Stimulated activated CD8-positive, alpha-beta memory T cell treated with anti-CD3 and anti-CD28 coated beads, Interleukin-12 subunit alpha, Interleukin-12 subunit beta, amount 100 ng/mL, for 4 hours (primary cell): ENCODE measurements around the gene ALG1L2.
"Not testable (repeated sequence)": the region's sequence is repeated elsewhere in the genome, so short reads cannot be mapped to it uniquely, and the experiment has no call there.

Experiments used
- DNase-seq: peaks from one replicate; pipeline ENCODE4 v3.0.0-alpha.2; 2020; ENCODE audit warnings: low read depth

ALG1L2 gene

GRCh38 chr3:130122891-130123775 lies 41.5 kb downstream of the ALG1L2 start:
- not testable (repeated sequence) for DNase-seq

DNA sequence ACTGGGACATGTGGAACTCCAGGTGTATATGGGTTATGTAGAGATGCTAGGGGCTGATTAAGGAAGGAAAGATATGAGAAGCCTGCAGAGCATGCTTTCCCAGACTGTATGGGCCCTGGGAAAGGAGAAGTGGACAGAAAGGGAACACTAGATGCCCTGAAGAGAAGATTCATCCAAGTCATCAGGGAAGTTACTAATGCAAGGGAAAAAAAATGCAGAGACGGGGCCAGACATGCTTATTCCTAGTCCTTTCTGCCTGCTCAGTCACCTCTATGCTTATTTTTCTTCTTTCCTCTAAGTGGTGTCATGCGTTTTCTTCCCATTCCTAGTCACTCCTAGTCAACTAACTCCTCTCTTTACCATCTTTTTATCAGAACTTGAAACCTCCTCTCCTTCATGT lies 43.8 kb downstream of the ALG1L2 start:
- not testable (repeated sequence) for DNase-seq

DNA sequence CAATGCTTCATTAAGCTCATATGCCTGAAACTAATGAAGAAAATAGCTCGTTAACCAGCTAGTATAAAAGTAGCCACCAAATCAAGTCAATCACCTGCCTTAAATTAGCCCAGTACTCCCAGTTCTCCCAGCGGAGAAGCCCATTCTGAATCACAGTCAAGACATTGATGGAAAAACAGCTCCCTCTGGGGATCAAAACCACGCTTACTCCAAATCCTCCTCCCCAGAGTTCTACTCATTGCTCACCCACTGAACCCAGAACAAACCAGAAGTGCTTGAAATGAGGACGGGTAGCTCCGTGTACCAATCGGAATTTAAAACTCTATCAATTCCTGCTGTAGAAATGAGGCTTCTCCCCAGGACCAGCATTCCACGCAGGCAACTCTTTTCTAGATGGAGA lies 54.7 kb downstream of the ALG1L2 start:
- not testable (repeated sequence) for DNase-seq

GRCh38 chr3:130137685-130138084 lies 56.1 kb downstream of the ALG1L2 start:
- not testable (repeated sequence) for DNase-seq

DNA sequence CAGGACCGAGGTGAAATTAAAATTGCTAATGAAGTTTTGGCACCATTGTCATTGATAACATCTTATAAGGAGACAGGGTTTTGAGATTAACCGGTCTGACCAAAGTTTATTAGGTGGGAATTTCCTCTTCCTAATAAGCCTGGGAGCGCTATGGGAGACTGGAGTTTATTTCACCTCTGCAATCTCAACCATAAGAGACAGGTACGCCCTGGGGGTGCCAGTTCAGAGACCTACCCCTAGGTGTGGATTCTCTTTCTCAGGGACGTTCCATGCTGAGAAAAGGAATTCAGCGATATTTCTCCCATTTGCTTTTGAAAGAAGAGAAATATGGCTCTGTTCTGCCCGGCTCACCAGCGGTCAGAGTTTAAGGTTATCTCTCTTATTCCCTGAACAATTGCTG lies 57.4 kb downstream of the ALG1L2 start:
- not testable (repeated sequence) for DNase-seq

DNA sequence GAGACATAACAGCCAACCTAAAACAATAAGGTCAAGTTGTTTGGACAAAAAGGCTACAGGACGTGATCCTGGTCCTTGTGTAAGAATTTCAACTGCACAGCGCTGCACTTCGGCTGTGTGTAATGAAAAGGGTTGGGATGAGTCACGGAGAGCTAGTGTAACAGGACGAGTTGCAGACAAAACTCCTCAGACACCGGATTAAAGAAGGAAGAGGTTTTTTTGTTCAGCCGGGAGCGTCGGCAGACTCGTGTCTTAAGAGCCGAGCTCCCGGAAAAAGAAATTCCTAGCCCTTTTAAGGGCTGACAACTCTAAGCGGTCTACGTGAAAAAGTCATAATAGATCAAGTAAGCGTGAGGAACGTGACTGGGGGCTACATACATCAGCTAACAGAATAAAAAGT lies 59.1 kb downstream of the ALG1L2 start:
- DNase-seq: not testable (repeated sequence)

GRCh38 chr3:130143648-130144327 lies 62.2 kb downstream of the ALG1L2 start:
- DNase-seq: not testable (repeated sequence)

- DNase-seq: not testable (repeated sequence)
Observed at GRCh38 chr3:130144328-130144650, 62.7 kb downstream of the ALG1L2 start.

DNA sequence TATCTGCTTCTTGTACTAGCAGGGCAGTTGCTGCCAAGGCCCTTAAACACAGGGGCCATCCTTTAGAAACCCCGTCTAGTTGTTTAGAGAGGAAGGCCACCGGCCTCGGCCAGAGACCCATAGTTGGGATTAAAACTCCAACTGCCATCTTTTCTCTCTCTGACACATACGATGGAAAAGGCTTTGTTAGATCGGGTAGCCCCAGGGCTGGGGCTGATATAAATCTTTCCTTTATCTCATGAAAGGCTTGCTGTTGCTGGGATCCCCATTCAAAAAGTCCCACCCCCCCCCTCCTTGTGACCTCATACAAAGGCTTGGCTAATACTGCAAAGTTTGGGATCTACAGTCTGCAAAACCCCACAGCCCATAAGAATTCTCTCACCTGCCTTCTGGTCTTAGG lies 63.8 kb downstream of the ALG1L2 start:
- not testable (repeated sequence) for DNase-seq

- DNase-seq: not testable (repeated sequence)
Observed at GRCh38 chr3:130146465-130146864, 64.8 kb downstream of the ALG1L2 start.
